ENCODE measurements around the gene EFCAB6. TPM values are rescaled to one million over a fixed set of nuclear protein-coding genes. Genes with fewer than 3 reads are reported as not detected.

EFCAB6 gene
- total RNA-seq, 1 donor = 2.7 TPM

GRCh38 chr22:43561415-43562178 lies 250.5 kb downstream of the EFCAB6 start:
- no peak for DNase-seq (ENCODE audit: low read depth)
- TF ChIP-seq CTCF (IDR thresholded peaks at IDR 0.05; ENCODE audit: insufficient read depth, low read length) = no peak
- H3K4me3 ChIP-seq (ENCODE audit: low read depth, low read length) = no peak overlapping the region

GRCh38 chr22:43560651-43561050 lies 251.5 kb downstream of the EFCAB6 start:
- no peak overlapping the region for H3K4me3 ChIP-seq (ENCODE audit: low read depth, low read length)
- no peak for DNase-seq (ENCODE audit: low read depth)
- no peak for TF ChIP-seq CTCF (IDR thresholded peaks at IDR 0.05; ENCODE audit: insufficient read depth, low read length)

- no peak for TF ChIP-seq CTCF (IDR thresholded peaks at IDR 0.05; ENCODE audit: insufficient read depth, low read length)
- H3K4me3 ChIP-seq (ENCODE audit: low read depth, low read length) = no peak overlapping the region
- DNase-seq (ENCODE audit: low read depth) = no peak
Measured at GRCh38 chr22:43555561-43556515, 256.3 kb downstream of the EFCAB6 start.

- no peak for TF ChIP-seq CTCF (IDR thresholded peaks at IDR 0.05; ENCODE audit: insufficient read depth, low read length)
- H3K4me3 ChIP-seq (ENCODE audit: low read depth, low read length) = no peak overlapping the region
- DNase-seq (ENCODE audit: low read depth) = no peak
Measured at GRCh38 chr22:43554694-43555365, 257.3 kb downstream of the EFCAB6 start.

- H3K4me3 ChIP-seq (ENCODE audit: low read depth, low read length) = no peak overlapping the region
- no peak for TF ChIP-seq CTCF (IDR thresholded peaks at IDR 0.05; ENCODE audit: insufficient read depth, low read length)
- no peak for DNase-seq (ENCODE audit: low read depth)
Measured at GRCh38 chr22:43554259-43554636, 257.9 kb downstream of the EFCAB6 start.

GRCh38 chr22:43553451-43554258 lies 258.4 kb downstream of the EFCAB6 start:
- DNase-seq (ENCODE audit: low read depth) = no peak
- TF ChIP-seq CTCF (IDR thresholded peaks at IDR 0.05; ENCODE audit: insufficient read depth, low read length) = no peak
- no peak overlapping the region for H3K4me3 ChIP-seq (ENCODE audit: low read depth, low read length)
